HepG2 (cell line): ENCODE measurements around the gene NUP214. TPM values are rescaled to one million over a fixed set of nuclear protein-coding genes. Genes with fewer than 3 reads are reported as not detected.

ENCODE experiments used
- CENPBD1 ChIP-seq: sonication (generic); formaldehyde crosslinking; IDR thresholded peaks from 2 replicates; pipeline ENCODE4 v1.8.0; 2022; ENCODE audit warnings: missing genetic modification reagents, low read depth, mild to moderate bottlenecking, borderline replicate concordance
- EED ChIP-seq: sonication (generic); formaldehyde crosslinking; IDR thresholded peaks from 2 replicates; pipeline ENCODE4 v1.5.0; 2020; ENCODE audit warnings: mild to moderate bottlenecking, missing genetic modification reagents
- IRF2 ChIP-seq: IDR thresholded peaks from 2 replicates; pipeline ENCODE4 v1.6.1; 2018; ENCODE audit warnings: missing genetic modification reagents, missing compliant biosample characterization
- JUND ChIP-seq: sonication (generic); formaldehyde crosslinking; IDR thresholded peaks from 2 replicates; pipeline ENCODE4 v1.8.0; 2022; ENCODE audit warnings: mild to moderate bottlenecking, missing genetic modification reagents
- KDM5B ChIP-seq: sonication (generic); formaldehyde crosslinking; IDR thresholded peaks from 2 replicates; pipeline ENCODE4 v1.4.0; 2020; ENCODE audit warnings: missing genetic modification reagents, mild to moderate bottlenecking, borderline replicate concordance
- LBX2 ChIP-seq: sonication (generic); formaldehyde crosslinking; IDR thresholded peaks from 2 replicates; pipeline ENCODE4 v1.5.0; 2020; ENCODE audit warnings: missing genetic modification reagents, mild to moderate bottlenecking, borderline replicate concordance
- MZF1 ChIP-seq: sonication (generic); formaldehyde crosslinking; IDR thresholded peaks from 2 replicates; pipeline ENCODE4 v1.8.1; 2023; ENCODE audit warnings: mild to moderate bottlenecking, missing genetic modification reagents, borderline replicate concordance
- NFYB ChIP-seq: sonication (generic); formaldehyde crosslinking; IDR thresholded peaks from 2 replicates; pipeline ENCODE4 v1.4.0; 2020; ENCODE audit warnings: missing genetic modification reagents
- RARA ChIP-seq: IDR thresholded peaks from 2 replicates; pipeline ENCODE4 v1.6.1; 2016; ENCODE audit warnings: missing genetic modification reagents, missing compliant biosample characterization
- RFXANK ChIP-seq: IDR thresholded peaks from 2 replicates; pipeline ENCODE4 v1.6.1; 2016
- TBL1XR1 ChIP-seq: fragments of 150-350 bp; IDR thresholded peaks from 2 replicates; pipeline ENCODE4 v1.6.1; 2014; ENCODE audit warnings: borderline replicate concordance, low read length; ENCODE audit not compliant: partially characterized antibody
- TCF7L2 ChIP-seq: IDR thresholded peaks from 2 replicates; pipeline ENCODE4 v1.6.1; 2011; ENCODE audit warnings: mild to moderate bottlenecking, low read depth, low read length, moderate library complexity
- TOPORS ChIP-seq: sonication (generic); formaldehyde crosslinking; IDR thresholded peaks from 2 replicates; pipeline ENCODE4 v1.8.0; 2023; ENCODE audit warnings: mild to moderate bottlenecking, missing genetic modification reagents
- ZFAT ChIP-seq: sonication (generic); formaldehyde crosslinking; conservative IDR thresholded peaks from 2 replicates; pipeline ENCODE4 v1.8.1; 2023; ENCODE audit warnings: missing genetic modification reagents, inconsistent platforms
- ZNF121 ChIP-seq: sonication (generic); formaldehyde crosslinking; IDR thresholded peaks from 2 replicates; pipeline ENCODE4 v1.5.0; 2020; ENCODE audit warnings: mild to moderate bottlenecking, missing genetic modification reagents
- ZNF232 ChIP-seq: sonication (generic); formaldehyde crosslinking; IDR thresholded peaks from 2 replicates; pipeline ENCODE4 v1.4.0; 2020; ENCODE audit warnings: missing genetic modification reagents, borderline replicate concordance
- ZNF652 ChIP-seq: IDR thresholded peaks from 2 replicates; pipeline ENCODE4 v1.6.1; 2016; ENCODE audit warnings: low read depth, borderline replicate concordance
- ZNF773 ChIP-seq: sonication (generic); formaldehyde crosslinking; IDR thresholded peaks from 2 replicates; pipeline ENCODE4 v1.4.0; 2020; ENCODE audit warnings: missing genetic modification reagents, borderline replicate concordance
- ZNF782 ChIP-seq: sonication (generic); formaldehyde crosslinking; IDR thresholded peaks from 2 replicates; pipeline ENCODE4 v1.4.0; 2020; ENCODE audit warnings: missing genetic modification reagents, mild to moderate bottlenecking, borderline replicate concordance
- ZNF883 ChIP-seq: sonication (generic); formaldehyde crosslinking; IDR thresholded peaks from 2 replicates; pipeline ENCODE4 v1.5.1; 2020; ENCODE audit warnings: mild to moderate bottlenecking, missing genetic modification reagents; ENCODE audit errors: not compliant biosample characterization
- polyA plus RNA-seq, 8 experiments: library from polyadenylated mRNA; depleted of rRNA in 3 of 8; stranded (reverse) in 7 of 8; unstranded in 1 of 8; fragments of >200 nt; fragmentation: Illumina TruSeq in 4 of 8; extraction: Trizol in 4 of 8; gene quantifications; 2 replicates each; pipeline versions ENCODE4 v1.2.1 to v1.2.3, GENCODE V29; 2011 to 2016; ENCODE audit warnings: low read depth in 4 of 8, missing spikeins in 1 of 8, mixed read lengths in 1 of 8; ENCODE audit not compliant: insufficient read depth in 1 of 8
- total RNA-seq, 5 experiments: library from RNA; depleted of rRNA; stranded (reverse); fragments of >200 nt; fragmentation: Illumina TruSeq; extraction: Trizol; gene quantifications; 2 replicates each; pipeline ENCODE4 v1.2.3, GENCODE V29; 2016; ENCODE audit warnings: low read depth in 1 of 5
- TF ChIP-seq, protein P1 (sequence below): sonication (generic); formaldehyde crosslinking; IDR thresholded peaks from 2 replicates; pipeline ENCODE4 v1.8.1; 2023; ENCODE audit warnings: mild to moderate bottlenecking, inconsistent platforms, moderate library complexity, missing genetic modification reagents, borderline replicate concordance
- TF ChIP-seq, protein P2 (sequence below): sonication (generic); formaldehyde crosslinking; IDR thresholded peaks from 2 replicates; pipeline ENCODE4 v1.5.1; 2020; ENCODE audit warnings: missing genetic modification reagents, mild to moderate bottlenecking, borderline replicate concordance
- TF ChIP-seq, protein P3 (sequence below): sonication (generic); formaldehyde crosslinking; IDR thresholded peaks from 2 replicates; pipeline ENCODE4 v1.4.0; 2020; ENCODE audit warnings: mild to moderate bottlenecking, missing genetic modification reagents
- TF ChIP-seq, protein P4 (sequence below): sonication (generic); formaldehyde crosslinking; IDR thresholded peaks from 2 replicates; pipeline ENCODE4 v1.8.1; 2023; ENCODE audit warnings: missing genetic modification reagents, mild to moderate bottlenecking, borderline replicate concordance

NUP214 gene
- total and polyA plus RNA-seq, 2 of the 13 experiments (the other 11 are each of a cell fraction or from before 2014, with no cell fraction given), result 8.4 to 16.0 TPM

- TF ChIP-seq TOPORS (no peak), ZNF883 (peak; percentile 52), ZNF652 (CRISPR knock-in tag) (peak; percentile 35; the same call in 1 of the 2 replicates), TBL1XR1 (no peak), KDM5B (CRISPR knock-in tag) (peak; percentile 90; the same call in 1 of the 2 replicates), ZNF232 (CRISPR knock-in tag) (peak; percentile 49; the same call in 1 of the 2 replicates), IRF2 (peak; percentile 94), CENPBD1 (CRISPR knock-in tag) (no peak), ZNF782 (CRISPR knock-in tag) (no peak), EED (peak; percentile 87; the same call in 1 of the 2 replicates), TCF7L2 (no peak), MZF1 (CRISPR knock-in tag) (no peak), JUND (CRISPR knock-in tag) (0 out of 2 replicates have a peak, but pooled peaks have one; percentile 37), RFXANK (CRISPR knock-in tag) (peak; percentile 55; the same call in 1 of the 2 replicates), ZFAT (no peak), LBX2 (no peak; the same call in 1 of the 2 replicates), ZNF773 (CRISPR knock-in tag) (0 out of 2 replicates have a peak, but pooled peaks have one; percentile 25), RARA (CRISPR knock-in tag) (peak; percentile 26), NFYB (CRISPR knock-in tag) (peak; percentile 89), ZNF121 (no peak)
- TF ChIP-seq, protein P1, sequence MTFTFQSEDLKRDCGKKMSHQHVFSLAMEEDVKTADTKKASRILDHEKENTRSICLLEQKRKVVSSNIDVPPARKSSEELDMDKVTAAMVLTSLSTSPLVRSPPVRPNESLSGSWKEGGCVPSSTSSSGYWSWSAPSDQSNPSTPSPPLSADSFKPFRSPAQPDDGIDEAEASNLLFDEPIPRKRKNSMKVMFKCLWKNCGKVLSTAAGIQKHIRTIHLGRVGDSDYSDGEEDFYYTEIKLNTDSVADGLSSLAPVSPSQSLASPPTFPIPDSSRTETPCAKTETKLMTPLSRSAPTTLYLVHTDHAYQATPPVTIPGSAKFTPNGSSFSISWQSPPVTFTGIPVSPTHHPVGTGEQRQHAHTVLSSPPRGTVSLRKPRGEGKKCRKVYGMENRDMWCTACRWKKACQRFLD (CRISPR knock-in tag), result no peak
- TF ChIP-seq, protein P2, sequence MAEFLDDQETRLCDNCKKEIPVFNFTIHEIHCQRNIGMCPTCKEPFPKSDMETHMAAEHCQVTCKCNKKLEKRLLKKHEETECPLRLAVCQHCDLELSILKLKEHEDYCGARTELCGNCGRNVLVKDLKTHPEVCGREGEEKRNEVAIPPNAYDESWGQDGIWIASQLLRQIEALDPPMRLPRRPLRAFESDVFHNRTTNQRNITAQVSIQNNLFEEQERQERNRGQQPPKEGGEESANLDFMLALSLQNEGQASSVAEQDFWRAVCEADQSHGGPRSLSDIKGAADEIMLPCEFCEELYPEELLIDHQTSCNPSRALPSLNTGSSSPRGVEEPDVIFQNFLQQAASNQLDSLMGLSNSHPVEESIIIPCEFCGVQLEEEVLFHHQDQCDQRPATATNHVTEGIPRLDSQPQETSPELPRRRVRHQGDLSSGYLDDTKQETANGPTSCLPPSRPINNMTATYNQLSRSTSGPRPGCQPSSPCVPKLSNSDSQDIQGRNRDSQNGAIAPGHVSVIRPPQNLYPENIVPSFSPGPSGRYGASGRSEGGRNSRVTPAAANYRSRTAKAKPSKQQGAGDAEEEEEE (CRISPR knock-in tag), result no peak
- TF ChIP-seq, protein P3, sequence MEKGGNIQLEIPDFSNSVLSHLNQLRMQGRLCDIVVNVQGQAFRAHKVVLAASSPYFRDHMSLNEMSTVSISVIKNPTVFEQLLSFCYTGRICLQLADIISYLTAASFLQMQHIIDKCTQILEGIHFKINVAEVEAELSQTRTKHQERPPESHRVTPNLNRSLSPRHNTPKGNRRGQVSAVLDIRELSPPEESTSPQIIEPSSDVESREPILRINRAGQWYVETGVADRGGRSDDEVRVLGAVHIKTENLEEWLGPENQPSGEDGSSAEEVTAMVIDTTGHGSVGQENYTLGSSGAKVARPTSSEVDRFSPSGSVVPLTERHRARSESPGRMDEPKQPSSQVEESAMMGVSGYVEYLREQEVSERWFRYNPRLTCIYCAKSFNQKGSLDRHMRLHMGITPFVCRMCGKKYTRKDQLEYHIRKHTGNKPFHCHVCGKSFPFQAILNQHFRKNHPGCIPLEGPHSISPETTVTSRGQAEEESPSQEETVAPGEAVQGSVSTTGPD (CRISPR knock-in tag), result no peak
- TF ChIP-seq, protein P4, sequence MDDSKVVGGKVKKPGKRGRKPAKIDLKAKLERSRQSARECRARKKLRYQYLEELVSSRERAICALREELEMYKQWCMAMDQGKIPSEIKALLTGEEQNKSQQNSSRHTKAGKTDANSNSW (CRISPR knock-in tag), result no peak
Observed at GRCh38 chr9:131125288-131126058, at the start of gene NUP214 (continued).
